Posterior cingulate gyrus (tissue), 11 donors: ENCODE results near the gene ABI2.
"Not testable (repeated sequence)": the region's sequence is repeated elsewhere in the genome, so short reads cannot be mapped to it uniquely, and the experiment has no call there.

Experiments
- DNase-seq, 10 donors: peaks; one replicate each; pipeline versions ENCODE4 v3.0.0 to v3.0.0-alpha.2; 2020 to 2021; ENCODE audit warnings: mixed read lengths in 3 of 10
- intact Hi-C: fragments of 100-400 bp; cut with DNase I; formaldehyde crosslinking; loops from one replicate; pipeline ENCODE4 v1.15.1; 2023

The ABI2 gene

GRCh38 chr2:203327901-203328759 lies at the start of gene ABI2:
Gene ABI2 (plus strand): TSS chr2:203328394. CDS start chr2:203328515, 121 bp downstream.
- peak; percentile 78 to 98 (median 86) for DNase-seq
- intact Hi-C loops = loop anchor here (1.0 kb wide), 1 partner anchor 90 kb away; no protein-coding TSS in a partner anchor

GRCh38 chr2:203279288-203279687 lies 48.9 kb upstream of the ABI2 start:
- peak in 1 of 10 donors; percentile 11 for DNase-seq
- intact Hi-C loops = no loop called here

GRCh38 chr2:203280428-203281064 lies 47.6 kb upstream of the ABI2 start:
- intact Hi-C loops = no loop called here
- DNase-seq = no peak

- intact Hi-C loops = no loop called here
- peak in 1 of 10 donors; percentile 32 for DNase-seq
These were observed 46.1 kb upstream of the ABI2 start for GRCh38 chr2:203282101-203282500.

DNA sequence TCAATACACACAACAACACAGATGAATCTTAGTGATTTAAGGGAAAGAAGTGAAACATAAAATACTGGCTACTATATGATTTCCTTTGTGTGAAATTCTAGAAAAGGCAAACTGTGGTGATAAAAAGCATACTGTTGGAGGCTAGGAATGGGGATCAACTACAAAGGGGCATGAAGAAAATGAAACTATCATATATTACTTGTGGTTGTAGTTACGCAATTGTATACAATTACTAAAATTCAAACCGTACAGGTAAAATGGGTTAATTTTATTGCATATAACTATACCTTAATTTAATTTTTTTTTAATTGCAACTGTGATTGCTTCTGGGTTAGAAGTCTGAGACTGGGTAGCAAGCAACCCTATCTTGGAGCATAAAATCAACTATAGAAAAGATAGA lies 41.7 kb upstream of the ABI2 start:
- intact Hi-C loops = no loop called here
- DNase-seq = no peak

- no peak for DNase-seq
- intact Hi-C loops = no loop called here
These were observed 26.5 kb upstream of the ABI2 start for GRCh38 chr2:203301667-203302066.

- intact Hi-C loops, DNase-seq: not testable (repeated sequence)
These were observed 25.6 kb upstream of the ABI2 start for GRCh38 chr2:203302586-203302985.

GRCh38 chr2:203310688-203311436 lies 17.3 kb upstream of the ABI2 start:
- intact Hi-C loops = no loop called here
- DNase-seq = no peak

- no peak for DNase-seq
- intact Hi-C loops = no loop called here
These were observed 1.8 kb upstream of the ABI2 start for GRCh38 chr2:203326356-203326755.

DNA sequence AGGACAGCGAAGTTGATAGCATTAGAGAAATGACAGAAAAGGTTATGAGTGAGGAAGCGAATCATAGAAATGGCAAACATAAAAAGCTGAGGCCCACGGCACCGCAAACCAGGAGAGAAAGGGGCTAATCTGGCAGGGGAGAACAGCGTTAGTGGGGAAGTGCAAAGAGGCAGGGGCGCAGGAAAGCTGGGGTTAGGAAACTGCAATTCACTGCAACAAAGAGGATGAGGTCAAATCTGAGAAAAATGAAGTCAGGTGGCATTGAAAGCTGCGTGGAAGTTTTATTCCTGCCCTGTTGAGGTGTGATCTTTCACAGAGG lies 653 bp upstream of the ABI2 start:
- intact Hi-C loops = no loop called here
- DNase-seq = no peak

GRCh38 chr2:203328760-203329540 lies 756 bp downstream of the ABI2 start:
- intact Hi-C loops = loop anchor here (1.0 kb wide), 1 partner anchor 91 kb away; no protein-coding TSS in a partner anchor
- peak in 8 of 10 donors; percentile 30 to 88 (median 42) for DNase-seq

- intact Hi-C loops = no loop called here
- no peak for DNase-seq
These were observed 2.2 kb downstream of the ABI2 start for GRCh38 chr2:203330434-203330833.

- intact Hi-C loops = no loop called here
- DNase-seq = no peak
These were observed 10.1 kb downstream of the ABI2 start for GRCh38 chr2:203338322-203338721.

DNA sequence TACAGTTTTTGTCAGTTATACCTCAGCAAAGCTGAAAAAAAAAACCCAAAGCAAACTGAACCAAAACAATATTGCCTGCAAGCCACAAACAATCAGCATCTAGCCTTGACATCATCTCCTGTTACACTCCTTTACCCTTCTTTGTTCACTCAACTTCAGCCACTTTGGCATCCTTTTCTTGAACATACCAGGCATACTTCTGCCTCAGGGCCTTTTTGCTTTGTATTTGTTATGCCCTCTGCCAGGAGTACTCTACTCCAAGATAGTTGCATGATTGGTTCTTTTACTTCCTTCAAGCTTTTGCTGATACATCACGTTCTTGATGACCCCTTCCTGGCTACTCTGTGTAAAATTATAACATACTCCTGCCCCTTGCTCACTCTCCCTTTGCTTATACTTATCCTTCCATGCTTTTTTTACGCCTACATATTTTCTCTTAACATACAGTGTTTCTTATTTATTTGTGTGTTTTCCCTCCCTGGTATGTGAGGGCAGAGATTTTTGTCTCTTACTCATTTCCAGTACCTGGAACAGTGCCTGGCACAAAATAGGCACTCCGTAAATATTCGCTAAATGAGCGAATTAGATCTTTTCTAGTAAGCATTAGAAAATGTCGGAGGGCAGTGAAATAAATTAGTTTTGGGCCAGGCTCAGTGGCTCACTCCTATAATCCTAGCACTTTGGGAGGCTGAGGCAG lies 12.7 kb downstream of the ABI2 start:
- DNase-seq = no peak

DNA sequence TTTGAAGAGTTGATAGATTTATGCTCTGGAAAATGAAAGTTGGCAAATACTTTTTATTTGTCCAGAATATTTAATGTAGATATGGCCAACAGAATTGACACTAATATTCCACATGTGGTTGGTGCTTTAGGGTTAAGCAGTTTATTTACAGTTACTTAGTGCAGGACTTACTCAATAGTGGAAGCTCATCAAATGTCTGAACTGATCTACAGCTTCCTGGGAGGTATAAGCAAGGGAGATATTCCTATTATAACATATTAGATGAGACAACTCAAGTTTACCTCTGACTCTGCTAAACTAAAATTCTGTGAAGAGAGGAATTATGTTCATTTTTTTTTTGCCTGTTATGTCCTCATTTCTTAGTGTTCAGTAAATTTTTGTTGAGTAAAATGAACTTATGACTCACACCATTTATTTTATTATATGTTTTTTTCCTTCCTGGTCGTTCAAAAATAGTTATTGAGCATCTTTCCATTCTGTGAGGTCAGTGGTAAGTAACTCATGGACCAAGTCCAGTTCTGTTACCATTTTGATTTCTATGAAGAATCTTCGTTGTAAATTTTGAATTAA lies 13.6 kb downstream of the ABI2 start:
- intact Hi-C loops = no loop called here
- no peak for DNase-seq

More for the DNA sequence above, 12.7 kb downstream of the ABI2 start:
- intact Hi-C loops = no loop called here

DNA sequence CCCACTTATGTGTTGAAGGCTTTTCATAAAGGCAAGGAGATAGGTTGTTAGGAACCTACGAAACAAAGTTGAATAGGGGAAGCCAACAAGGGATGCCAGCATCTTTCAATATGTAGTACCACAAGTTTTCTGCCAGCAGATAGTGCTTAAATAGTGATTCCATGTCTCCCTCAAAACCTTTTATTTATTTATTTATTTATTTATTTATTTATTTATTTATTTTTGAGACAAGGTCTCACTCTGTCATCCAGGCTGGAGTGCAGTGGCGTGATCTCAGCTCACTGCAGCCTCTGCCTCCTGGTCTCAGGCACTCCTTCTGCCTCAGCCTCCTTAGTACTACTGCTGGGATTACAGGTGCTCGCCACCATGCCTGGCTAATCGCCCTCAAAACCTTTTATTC lies 14.2 kb downstream of the ABI2 start:
- DNase-seq, intact Hi-C loops: not testable (repeated sequence)

GRCh38 chr2:203344667-203345066 lies 16.5 kb downstream of the ABI2 start:
- intact Hi-C loops = no loop called here
- DNase-seq = no peak

- intact Hi-C loops = no loop called here
- no peak for DNase-seq
These were observed 18.4 kb downstream of the ABI2 start for GRCh38 chr2:203346612-203347011.

DNA sequence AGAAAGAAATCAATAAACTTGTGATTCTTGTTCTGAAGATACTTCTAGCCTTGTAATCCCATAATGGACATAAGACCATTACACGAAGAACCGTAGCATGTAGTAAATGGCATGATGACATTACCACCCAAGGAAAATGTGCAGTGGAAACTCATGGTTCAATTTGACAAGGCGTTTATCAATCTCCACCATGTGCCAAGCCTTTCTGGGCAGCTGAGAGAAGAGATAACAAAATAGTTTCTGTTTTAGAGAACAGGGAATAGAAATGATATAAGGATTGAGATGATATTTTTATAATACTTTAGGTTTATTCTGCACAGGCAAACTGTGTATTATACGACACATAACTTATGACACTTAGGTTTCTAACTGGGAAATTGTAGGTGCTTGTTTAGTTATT lies 19.2 kb downstream of the ABI2 start:
- intact Hi-C loops = no loop called here
- DNase-seq = no peak
